ENCODE data around the gene PRDM5. TPM values are rescaled to one million over a fixed set of nuclear protein-coding genes. Genes with fewer than 3 reads are reported as not detected.

PRDM5 gene
- total and polyA plus RNA-seq, 7 experiments from 2014 or later: 0.15 to 1.1 (median 0.54) TPM; not detected in 2

DNA sequence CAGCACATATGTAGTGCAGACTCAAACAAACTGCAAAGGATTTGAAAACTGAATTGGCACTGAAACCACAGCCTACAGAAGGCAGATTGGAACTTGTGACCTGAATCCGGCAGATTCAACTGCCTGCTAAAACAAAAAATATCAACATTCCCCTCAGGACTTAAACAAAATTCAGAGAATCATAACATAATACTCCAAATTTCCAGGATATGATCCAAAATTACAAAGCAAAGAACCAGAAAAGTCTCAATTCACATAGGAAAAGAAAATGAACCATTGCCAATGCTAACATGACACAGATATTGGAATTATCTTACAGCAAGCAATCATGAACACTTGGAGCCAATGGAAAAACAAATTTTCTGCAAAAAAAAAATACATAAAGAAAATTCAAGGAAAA lies 250.4 kb downstream of the PRDM5 start:
- ATAC-seq (no peak), DNase-seq (no peak)
- peaks cover 3 to 45% (median 33%) of the 10 kb centered on the region in 5 donors for H3K27me3 Mint-ChIP-seq
- no peak overlapping the region for H3K4me3 Mint-ChIP-seq
- Histone ChIP-seq H3K27ac (ENCODE audit: low read depth, low read length) (no peak overlapping the region), H3K36me3 (ENCODE audit: control insufficient read depth in 2 of 3, insufficient read depth in 3 of 3, low read length in 3 of 3) (no peaks in the 10 kb centered on the region), H3K4me1 (ENCODE audit: control insufficient read depth in 2 of 2, insufficient read depth in 2 of 2, low read length in 2 of 2) (no peaks in the 10 kb centered on the region), H3K9me3 (ENCODE audit: control insufficient read depth in 2 of 3, low read length in 3 of 3) (peaks cover 0 to 11% (median 0%) of the 10 kb centered on the region in 3 experiments), H3K4me3 (ENCODE audit: low read length) (no peak overlapping the region), H3K27me3 (ENCODE audit: control insufficient read depth in 2 of 2, insufficient read depth in 2 of 2, low read length in 2 of 2) (no peaks in the 10 kb centered on the region)
- H3K9me3 Mint-ChIP-seq: peaks cover 0 to 48% (median 11%) of the 10 kb centered on the region in 11 donors
- no peak overlapping the region for H3K27ac Mint-ChIP-seq
- no peaks in the 10 kb centered on the region for H3K4me1 Mint-ChIP-seq
- peaks cover 0 to 14% (median 10%) of the 10 kb centered on the region in 5 donors for H3K36me3 Mint-ChIP-seq
- POLR2A ChIA-PET: no interaction called here
- intact Hi-C loops (cut with micrococcal nuclease): no loop called here
- CTCF ChIA-PET: no interaction called here

DNA sequence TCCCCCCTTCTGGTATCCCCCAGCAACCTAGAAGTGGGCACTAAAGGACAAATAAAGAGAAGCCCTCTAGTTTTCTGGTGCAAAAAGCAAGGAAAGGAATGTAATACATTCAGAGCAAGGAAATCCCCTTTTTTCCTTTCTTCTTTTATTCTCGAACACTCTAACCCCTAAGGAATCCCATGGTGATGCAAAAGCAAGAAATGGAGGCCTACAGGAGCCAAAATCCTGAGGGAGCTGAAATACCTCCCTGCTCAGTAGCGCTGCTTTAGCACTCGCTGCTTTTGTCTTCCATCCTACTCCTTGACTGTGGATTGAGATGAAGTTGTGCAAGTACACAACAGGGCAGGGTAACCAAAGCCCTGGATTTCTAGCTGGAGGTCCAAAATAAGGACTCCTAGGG lies 251.0 kb downstream of the PRDM5 start:
- Mint-ChIP-seq H3K9me3 (peaks cover 0 to 46% (median 11%) of the 10 kb centered on the region in 11 donors), H3K27me3 (peaks cover 3 to 47% (median 34%) of the 10 kb centered on the region in 5 donors), H3K36me3 (peaks cover 0 to 14% (median 10%) of the 10 kb centered on the region in 5 donors), H3K27ac (no peak overlapping the region), H3K4me1 (no peaks in the 10 kb centered on the region), H3K4me3 (no peak overlapping the region)
- H3K36me3 ChIP-seq (ENCODE audit: control insufficient read depth in 2 of 3, insufficient read depth in 3 of 3, low read length in 3 of 3): no peaks in the 10 kb centered on the region
- DNase-seq: no peak
- ChIA-PET CTCF (no interaction called here), POLR2A (no interaction called here)
- H3K4me3 ChIP-seq (ENCODE audit: low read length): no peak overlapping the region
- H3K9me3 ChIP-seq (ENCODE audit: control insufficient read depth in 2 of 3, low read length in 3 of 3): peaks cover 0 to 11% (median 0%) of the 10 kb centered on the region in 3 experiments
- H3K4me1 ChIP-seq (ENCODE audit: control insufficient read depth in 2 of 2, insufficient read depth in 2 of 2, low read length in 2 of 2): no peaks in the 10 kb centered on the region
- no peak for ATAC-seq
- H3K27me3 ChIP-seq (ENCODE audit: control insufficient read depth in 2 of 2, insufficient read depth in 2 of 2, low read length in 2 of 2): no peaks in the 10 kb centered on the region
- H3K27ac ChIP-seq (ENCODE audit: low read depth, low read length): no peak overlapping the region
- intact Hi-C loops (cut with micrococcal nuclease): no loop called here

DNA sequence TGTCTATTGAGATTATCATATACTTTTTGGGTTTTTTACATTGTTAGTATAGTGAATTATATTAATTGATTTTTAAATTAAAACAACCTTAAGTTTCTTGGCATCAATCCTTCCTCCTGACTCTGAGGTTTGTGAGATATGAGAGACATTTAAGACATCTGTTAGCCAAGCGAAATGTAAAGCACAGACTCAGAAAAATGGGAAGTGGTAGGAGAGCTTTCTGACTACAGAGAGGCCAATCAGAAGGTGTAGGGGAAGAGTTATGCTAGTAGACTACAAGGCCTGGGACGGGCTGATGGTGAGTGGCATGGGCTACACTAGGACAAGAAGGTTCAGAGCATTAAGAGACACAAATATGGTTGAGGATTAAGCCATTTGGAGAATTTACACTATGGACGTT lies 255.4 kb downstream of the PRDM5 start:
- H3K36me3 Mint-ChIP-seq: peaks cover 0 to 5% (median 3%) of the 10 kb centered on the region in 5 donors
- no peak overlapping the region for H3K4me3 Mint-ChIP-seq
- Histone ChIP-seq H3K9me3 (ENCODE audit: control insufficient read depth in 2 of 3, low read length in 3 of 3) (peaks cover 0 to 3% (median 0%) of the 10 kb centered on the region in 3 experiments), H3K36me3 (ENCODE audit: control insufficient read depth in 2 of 3, insufficient read depth in 3 of 3, low read length in 3 of 3) (no peaks in the 10 kb centered on the region), H3K27ac (ENCODE audit: low read depth, low read length) (no peak overlapping the region), H3K4me3 (ENCODE audit: low read length) (no peak overlapping the region), H3K4me1 (ENCODE audit: control insufficient read depth in 2 of 2, insufficient read depth in 2 of 2, low read length in 2 of 2) (no peaks in the 10 kb centered on the region), H3K27me3 (ENCODE audit: control insufficient read depth in 2 of 2, insufficient read depth in 2 of 2, low read length in 2 of 2) (no peaks in the 10 kb centered on the region)
- H3K4me1 Mint-ChIP-seq: no peaks in the 10 kb centered on the region
- DNase-seq: no peak
- intact Hi-C loops (cut with micrococcal nuclease): no loop called here
- ChIA-PET POLR2A (no interaction called here), CTCF (no interaction called here)
- ATAC-seq: no peak
- peaks cover 3 to 28% (median 8%) of the 10 kb centered on the region in 5 donors for H3K27me3 Mint-ChIP-seq
- H3K27ac Mint-ChIP-seq: no peak overlapping the region
- peaks cover 0 to 11% (median 2%) of the 10 kb centered on the region in 11 donors for H3K9me3 Mint-ChIP-seq

DNA sequence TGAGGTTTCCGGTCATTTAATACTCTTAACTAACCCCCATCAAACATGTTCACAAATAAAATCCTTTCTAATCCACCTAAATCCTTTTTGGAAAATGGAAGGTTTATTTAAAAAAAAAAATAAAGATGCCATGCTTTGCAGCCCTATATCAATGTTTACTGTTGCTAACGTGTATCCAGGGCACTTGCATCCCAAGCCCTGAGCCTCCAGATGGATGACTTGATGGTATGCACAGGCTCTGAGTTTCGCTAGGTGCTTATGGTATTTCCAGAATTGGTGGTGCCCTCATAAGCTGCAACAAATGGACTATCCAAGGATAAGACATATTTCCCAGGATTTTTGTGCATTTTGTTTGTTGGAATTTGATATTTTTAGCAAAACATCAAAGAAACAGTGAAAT lies 257.7 kb downstream of the PRDM5 start:
- CTCF ChIA-PET: no interaction called here
- no peak for ATAC-seq

DNA sequence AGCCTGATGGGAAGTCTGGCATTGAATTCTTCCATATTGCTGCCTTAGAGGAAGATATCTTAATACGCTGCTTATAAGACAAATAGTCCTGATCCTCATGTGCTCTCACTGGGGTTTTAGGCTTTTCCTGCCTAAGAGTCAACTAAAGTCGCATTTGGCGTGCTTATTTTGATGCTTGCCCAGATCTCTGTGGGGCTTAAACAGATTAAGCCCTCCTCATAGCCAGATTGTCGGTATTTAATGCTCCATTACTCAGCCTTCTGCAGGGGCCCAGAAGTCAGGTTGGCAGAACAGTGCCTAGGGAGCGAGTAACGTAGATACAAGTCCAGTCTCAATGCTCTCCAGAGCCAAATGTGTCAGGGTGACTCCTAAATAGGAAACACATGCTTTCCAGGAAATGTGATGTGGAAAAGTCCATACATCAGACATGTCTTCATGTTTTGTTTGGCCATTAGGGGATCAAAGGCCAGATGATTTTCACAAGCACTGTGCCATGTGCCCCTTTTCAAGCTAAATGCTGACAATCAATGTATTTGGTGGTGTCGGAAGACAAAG lies 262.8 kb downstream of the PRDM5 start:
- intact Hi-C loops (cut with micrococcal nuclease): no loop called here
- Mint-ChIP-seq H3K36me3 (no peaks in the 10 kb centered on the region), H3K27me3 (peaks cover 0 to 12% (median 9%) of the 10 kb centered on the region in 5 donors), H3K4me1 (peaks cover 0 to 6% (median 4%) of the 10 kb centered on the region in 7 donors), H3K27ac (no peak overlapping the region), H3K4me3 (no peak overlapping the region), H3K9me3 (no peaks in the 10 kb centered on the region)
- no peak overlapping the region for H3K4me3 ChIP-seq (ENCODE audit: low read length)
- H3K36me3 ChIP-seq (ENCODE audit: control insufficient read depth in 2 of 3, insufficient read depth in 3 of 3, low read length in 3 of 3): no peaks in the 10 kb centered on the region
- ChIA-PET POLR2A (no interaction called here), CTCF (no interaction called here)
- no peak overlapping the region for H3K27ac ChIP-seq (ENCODE audit: low read depth, low read length)
- no peaks in the 10 kb centered on the region for H3K27me3 ChIP-seq (ENCODE audit: control insufficient read depth in 2 of 2, insufficient read depth in 2 of 2, low read length in 2 of 2)
- H3K4me1 ChIP-seq (ENCODE audit: control insufficient read depth in 2 of 2, insufficient read depth in 2 of 2, low read length in 2 of 2): no peaks in the 10 kb centered on the region
- DNase-seq: no peak
- ATAC-seq: no peak
- H3K9me3 ChIP-seq (ENCODE audit: control insufficient read depth in 2 of 3, low read length in 3 of 3): no peaks in the 10 kb centered on the region

More for the DNA sequence above, 257.7 kb downstream of the PRDM5 start:
- Histone ChIP-seq H3K4me1 (ENCODE audit: control insufficient read depth in 2 of 2, insufficient read depth in 2 of 2, low read length in 2 of 2) (no peaks in the 10 kb centered on the region), H3K9me3 (ENCODE audit: control insufficient read depth in 2 of 3, low read length in 3 of 3) (no peaks in the 10 kb centered on the region), H3K4me3 (ENCODE audit: low read length) (no peak overlapping the region), H3K36me3 (ENCODE audit: control insufficient read depth in 2 of 3, insufficient read depth in 3 of 3, low read length in 3 of 3) (no peaks in the 10 kb centered on the region), H3K27ac (ENCODE audit: low read depth, low read length) (no peak overlapping the region), H3K27me3 (ENCODE audit: control insufficient read depth in 2 of 2, insufficient read depth in 2 of 2, low read length in 2 of 2) (no peaks in the 10 kb centered on the region)
- no peak overlapping the region for H3K27ac Mint-ChIP-seq
- no peak overlapping the region for H3K4me3 Mint-ChIP-seq
- H3K36me3 Mint-ChIP-seq: no peaks in the 10 kb centered on the region
- DNase-seq: no peak
- H3K27me3 Mint-ChIP-seq: peaks cover under 1 to 11% (median 5%) of the 10 kb centered on the region in 5 donors
- intact Hi-C loops (cut with micrococcal nuclease): no loop called here
- no peaks in the 10 kb centered on the region for H3K9me3 Mint-ChIP-seq
- POLR2A ChIA-PET: no interaction called here
- H3K4me1 Mint-ChIP-seq: no peaks in the 10 kb centered on the region

DNA sequence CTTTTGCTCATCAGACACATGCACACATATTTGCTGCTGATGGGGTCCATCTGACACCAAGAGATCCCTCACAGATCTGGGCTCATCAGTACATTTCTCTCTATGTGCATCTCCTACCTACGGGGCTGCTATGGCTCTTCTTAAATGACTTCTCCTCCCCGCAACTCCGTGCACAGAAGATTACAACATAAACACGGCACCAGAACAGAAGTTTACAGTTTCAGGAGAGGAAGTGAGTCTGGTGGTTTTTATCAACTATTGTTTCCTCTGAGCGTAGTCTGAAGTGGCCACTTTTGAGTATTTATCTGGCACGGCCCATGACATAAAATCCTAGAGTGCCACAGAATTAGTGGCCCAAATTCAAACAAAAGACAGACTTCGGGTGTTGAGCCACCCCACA lies 263.8 kb downstream of the PRDM5 start:
- intact Hi-C loops (cut with micrococcal nuclease): no loop called here
- no peaks in the 10 kb centered on the region for H3K9me3 Mint-ChIP-seq
- no peaks in the 10 kb centered on the region for H3K36me3 Mint-ChIP-seq
- Histone ChIP-seq H3K27me3 (ENCODE audit: control insufficient read depth in 2 of 2, insufficient read depth in 2 of 2, low read length in 2 of 2) (no peaks in the 10 kb centered on the region), H3K4me3 (ENCODE audit: low read length) (no peak overlapping the region), H3K27ac (ENCODE audit: low read depth, low read length) (no peak overlapping the region), H3K36me3 (ENCODE audit: control insufficient read depth in 2 of 3, insufficient read depth in 3 of 3, low read length in 3 of 3) (no peaks in the 10 kb centered on the region), H3K4me1 (ENCODE audit: control insufficient read depth in 2 of 2, insufficient read depth in 2 of 2, low read length in 2 of 2) (no peaks in the 10 kb centered on the region), H3K9me3 (ENCODE audit: control insufficient read depth in 2 of 3, low read length in 3 of 3) (no peaks in the 10 kb centered on the region)
- peaks cover 0 to 6% (median 4%) of the 10 kb centered on the region in 7 donors for H3K4me1 Mint-ChIP-seq
- DNase-seq (no peak), ATAC-seq (peak; percentile 69)
- POLR2A ChIA-PET: no interaction called here
- H3K27ac Mint-ChIP-seq: no peak overlapping the region
- no peak overlapping the region for H3K4me3 Mint-ChIP-seq
- CTCF ChIA-PET: no interaction called here
- peaks cover 0 to 15% (median 9%) of the 10 kb centered on the region in 5 donors for H3K27me3 Mint-ChIP-seq

DNA sequence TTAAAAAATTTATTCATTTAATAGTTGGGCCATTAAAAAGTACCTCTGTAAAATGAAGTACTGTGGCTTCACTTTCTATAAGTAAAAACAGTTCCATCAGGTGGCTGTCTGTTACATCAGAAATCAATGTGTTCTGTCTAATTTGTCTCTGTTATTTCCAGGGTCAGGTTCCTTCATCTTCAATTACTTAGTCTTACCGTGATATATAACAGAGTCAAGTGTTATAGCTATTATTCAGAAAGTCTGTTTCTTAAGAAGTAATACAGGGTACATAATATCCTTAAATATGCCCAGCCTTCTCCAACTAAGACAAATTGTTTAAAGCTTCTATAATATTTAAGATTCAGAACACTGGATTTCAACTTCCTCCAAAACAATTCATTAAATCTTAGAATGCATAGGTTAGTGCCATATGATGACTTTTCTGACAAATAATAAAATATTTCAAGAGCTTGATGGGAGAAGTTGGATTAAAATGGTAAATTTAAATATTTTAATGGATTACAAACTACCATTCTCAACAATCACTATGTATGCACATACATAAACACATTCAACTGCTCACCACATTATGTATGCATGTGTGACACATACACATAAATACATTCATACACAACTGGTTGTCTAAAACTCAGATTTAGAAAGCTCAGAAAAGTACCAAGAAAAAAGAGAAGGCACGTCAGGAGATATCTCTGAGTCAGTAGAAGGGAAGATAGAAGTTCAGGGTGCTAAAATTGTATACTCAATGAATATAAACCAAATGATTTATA lies 268.5 kb downstream of the PRDM5 start:
- peaks cover 0 to under 1% (median 0%) of the 10 kb centered on the region in 5 donors for H3K36me3 Mint-ChIP-seq
- ChIA-PET CTCF (no interaction called here), POLR2A (no interaction called here)
- Histone ChIP-seq H3K36me3 (ENCODE audit: control insufficient read depth in 2 of 3, insufficient read depth in 3 of 3, low read length in 3 of 3) (no peaks in the 10 kb centered on the region), H3K27me3 (ENCODE audit: control insufficient read depth in 2 of 2, insufficient read depth in 2 of 2, low read length in 2 of 2) (no peaks in the 10 kb centered on the region), H3K4me3 (ENCODE audit: low read length) (no peak overlapping the region), H3K9me3 (ENCODE audit: control insufficient read depth in 2 of 3, low read length in 3 of 3) (no peaks in the 10 kb centered on the region), H3K4me1 (ENCODE audit: control insufficient read depth in 2 of 2, insufficient read depth in 2 of 2, low read length in 2 of 2) (no peaks in the 10 kb centered on the region), H3K27ac (ENCODE audit: low read depth, low read length) (no peak overlapping the region)
- H3K9me3 Mint-ChIP-seq: no peaks in the 10 kb centered on the region
- no peak overlapping the region for H3K4me3 Mint-ChIP-seq
- H3K4me1 Mint-ChIP-seq: peaks cover 0 to 6% (median 4%) of the 10 kb centered on the region in 7 donors
- DNase-seq (no peak), ATAC-seq (no peak)
- intact Hi-C loops (cut with micrococcal nuclease): no loop called here
- H3K27me3 Mint-ChIP-seq: peaks cover 0 to 24% (median 13%) of the 10 kb centered on the region in 5 donors
- no peak overlapping the region for H3K27ac Mint-ChIP-seq

Measured in naive thymus-derived CD4-positive, alpha-beta T cell (primary cell).